ENCODE data around the gene SGMS2. TPM values are rescaled to one million over a fixed set of nuclear protein-coding genes. Genes with fewer than 3 reads are reported as not detected.

The SGMS2 gene
- total and polyA plus RNA-seq, 10 donors: 0.20 to 35.5 (median 4.9) TPM

- Histone ChIP-seq H3K4me1 (peaks cover 0 to 47% (median 16%) of the 10 kb centered on the region in 6 donors), H3K4me3 (no peak overlapping the region), H3K27me3 (replicated peaks in 1 of 7) (peaks cover 0 to 53% (median 14%) of the 10 kb centered on the region in 7 donors), H3K27ac (no peak overlapping the region), H3K9me3 (no peaks in the 10 kb centered on the region), H3K36me3 (no peaks in the 10 kb centered on the region)
- TF ChIP-seq, protein P1, sequence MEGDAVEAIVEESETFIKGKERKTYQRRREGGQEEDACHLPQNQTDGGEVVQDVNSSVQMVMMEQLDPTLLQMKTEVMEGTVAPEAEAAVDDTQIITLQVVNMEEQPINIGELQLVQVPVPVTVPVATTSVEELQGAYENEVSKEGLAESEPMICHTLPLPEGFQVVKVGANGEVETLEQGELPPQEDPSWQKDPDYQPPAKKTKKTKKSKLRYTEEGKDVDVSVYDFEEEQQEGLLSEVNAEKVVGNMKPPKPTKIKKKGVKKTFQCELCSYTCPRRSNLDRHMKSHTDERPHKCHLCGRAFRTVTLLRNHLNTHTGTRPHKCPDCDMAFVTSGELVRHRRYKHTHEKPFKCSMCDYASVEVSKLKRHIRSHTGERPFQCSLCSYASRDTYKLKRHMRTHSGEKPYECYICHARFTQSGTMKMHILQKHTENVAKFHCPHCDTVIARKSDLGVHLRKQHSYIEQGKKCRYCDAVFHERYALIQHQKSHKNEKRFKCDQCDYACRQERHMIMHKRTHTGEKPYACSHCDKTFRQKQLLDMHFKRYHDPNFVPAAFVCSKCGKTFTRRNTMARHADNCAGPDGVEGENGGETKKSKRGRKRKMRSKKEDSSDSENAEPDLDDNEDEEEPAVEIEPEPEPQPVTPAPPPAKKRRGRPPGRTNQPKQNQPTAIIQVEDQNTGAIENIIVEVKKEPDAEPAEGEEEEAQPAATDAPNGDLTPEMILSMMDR (IDR thresholded peaks at IDR 0.05 in 8 of 11, conservative IDR thresholded peaks at IDR 0.05 in 3 of 11): no peak
- TF ChIP-seq POLR2AphosphoS5 (IDR thresholded peaks at IDR 0.05) (no peak), POLR2A (IDR thresholded peaks at IDR 0.05) (no peak)
- DNase-seq: no peak
- 76 to 85% (median 79%) methylated on average over 5 of the region's 5 CpGs for WGBS, 5 donors
- intact Hi-C loops (cut with DNase I; ENCODE audit: low total_unique reads): no loop called here
Observed at GRCh38 chr4:107826421-107826980, 1.8 kb downstream of the SGMS2 start.

DNA sequence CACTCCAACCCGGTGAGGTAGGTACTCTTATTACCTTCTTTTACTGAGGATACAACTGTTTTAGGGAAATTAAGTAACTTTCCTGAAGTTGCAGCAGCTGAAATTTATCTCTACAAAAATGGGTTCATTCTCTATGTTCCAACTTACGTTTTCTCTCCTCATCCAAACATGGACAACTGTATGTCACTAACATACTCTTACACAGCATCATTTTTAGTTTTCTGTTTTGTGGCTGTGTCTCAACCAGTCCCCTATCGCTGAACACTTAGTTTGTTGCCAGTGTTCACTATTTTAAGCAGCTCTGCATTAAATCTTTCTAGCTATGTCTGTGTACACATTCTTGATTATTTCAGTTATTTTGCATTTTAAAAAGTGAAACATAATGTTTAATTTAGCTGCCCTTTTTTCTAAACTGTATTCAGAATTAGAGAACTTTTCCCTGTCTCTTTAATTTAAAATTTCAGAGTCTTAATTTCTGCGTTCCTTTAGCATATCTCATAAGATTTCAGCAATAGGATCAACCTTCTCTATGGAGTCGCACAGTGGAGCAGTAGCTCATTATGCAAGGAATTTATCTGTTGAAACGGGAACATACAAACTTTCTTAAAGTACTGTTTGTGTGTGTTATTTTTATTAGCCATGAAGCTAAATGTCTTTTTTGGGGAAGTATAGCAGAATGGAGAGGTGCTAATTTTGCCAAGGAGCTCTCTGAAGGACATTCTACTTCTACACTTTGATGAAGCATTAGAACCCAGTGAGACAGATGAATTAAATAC lies 3.8 kb downstream of the SGMS2 start:
- peaks cover 0 to 40% (median 14%) of the 10 kb centered on the region in 7 donors for H3K27me3 ChIP-seq (replicated peaks in 1 of 7)
- WGBS, 5 donors: 63 to 92% (median 75%) methylated on average over 6 of the region's 6 CpGs
- peaks cover 0 to 46% (median 16%) of the 10 kb centered on the region in 6 donors for H3K4me1 ChIP-seq
- no peaks in the 10 kb centered on the region for H3K9me3 ChIP-seq
- H3K27ac ChIP-seq: no peak overlapping the region
- no peak for TF ChIP-seq POLR2A (IDR thresholded peaks at IDR 0.05)
- TF ChIP-seq, protein P1 (IDR thresholded peaks at IDR 0.05 in 8 of 11, conservative IDR thresholded peaks at IDR 0.05 in 3 of 11): no peak
- TF ChIP-seq POLR2AphosphoS5 (IDR thresholded peaks at IDR 0.05): no peak
- no peak overlapping the region for H3K4me3 ChIP-seq
- no peaks in the 10 kb centered on the region for H3K36me3 ChIP-seq
- intact Hi-C loops (cut with DNase I; ENCODE audit: low total_unique reads): no loop called here
- DNase-seq: no peak

DNA sequence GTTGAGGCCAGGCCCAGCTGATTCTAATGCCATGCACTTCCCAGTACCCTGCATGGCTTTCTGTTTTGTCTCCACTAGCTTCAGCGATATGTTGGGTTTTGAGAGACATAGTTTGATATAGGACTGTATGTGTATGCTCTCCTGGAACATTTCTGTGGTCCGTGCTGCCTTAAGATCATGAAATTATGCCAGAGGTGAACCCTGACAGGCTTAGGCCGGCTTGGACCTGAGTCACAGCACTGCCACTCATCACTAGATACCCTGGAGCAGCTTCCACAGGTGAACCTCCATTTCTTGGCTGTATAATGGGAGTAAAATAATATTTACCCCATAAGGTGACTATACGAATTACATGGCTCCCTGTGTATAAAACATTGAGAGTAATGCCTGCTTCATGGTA lies 6.4 kb downstream of the SGMS2 start:
- peaks cover 0 to 13% (median 0%) of the 10 kb centered on the region in 7 donors for H3K27me3 ChIP-seq (replicated peaks in 1 of 7)
- WGBS, 5 donors: 84 to 94% (median 86%) methylated on average over 4 of the region's 4 CpGs
- TF ChIP-seq POLR2AphosphoS5 (IDR thresholded peaks at IDR 0.05) (no peak), POLR2A (IDR thresholded peaks at IDR 0.05) (no peak)
- TF ChIP-seq, protein P1 (IDR thresholded peaks at IDR 0.05 in 8 of 11, conservative IDR thresholded peaks at IDR 0.05 in 3 of 11): no peak
- peaks cover 0 to 20% (median 0%) of the 10 kb centered on the region in 6 donors for H3K4me1 ChIP-seq
- no peaks in the 10 kb centered on the region for H3K36me3 ChIP-seq
- no peaks in the 10 kb centered on the region for H3K9me3 ChIP-seq
- DNase-seq: no peak
- no peak overlapping the region for H3K4me3 ChIP-seq
- intact Hi-C loops (cut with DNase I; ENCODE audit: low total_unique reads): no loop called here
- H3K27ac ChIP-seq: no peak overlapping the region

GRCh38 chr4:107832275-107832807 lies 7.6 kb downstream of the SGMS2 start:
- Histone ChIP-seq H3K4me1 (peaks cover 0 to 12% (median 0%) of the 10 kb centered on the region in 6 donors), H3K27ac (no peak overlapping the region)
- WGBS, 5 donors: 84 to 95% (median 90%) methylated on average over 2 of the region's 2 CpGs

More at GRCh38 chr4:107832275-107832807, 7.6 kb downstream of the SGMS2 start:
- Histone ChIP-seq H3K36me3 (no peaks in the 10 kb centered on the region), H3K9me3 (no peaks in the 10 kb centered on the region), H3K27me3 (replicated peaks in 1 of 7) (peaks cover 0 to 4% (median 0%) of the 10 kb centered on the region in 7 donors), H3K4me3 (no peak overlapping the region)
- TF ChIP-seq POLR2A (IDR thresholded peaks at IDR 0.05) (no peak), POLR2AphosphoS5 (IDR thresholded peaks at IDR 0.05) (no peak)
- TF ChIP-seq, protein P1 (IDR thresholded peaks at IDR 0.05 in 8 of 11, conservative IDR thresholded peaks at IDR 0.05 in 3 of 11): no peak
- intact Hi-C loops (cut with DNase I; ENCODE audit: low total_unique reads): no loop called here
- DNase-seq: no peak
